Measurements from ENCODE around the gene INTS3.

INTS3 gene

GRCh38 chr1:153795330-153795837 is 67.5 kb downstream of the INTS3 start:
- no peak for DNase-seq (ENCODE audit: low read depth in 3 of 3)

- DNase-seq (ENCODE audit: low read depth in 3 of 3), result no peak
These were observed 68.3 kb downstream of the INTS3 start for GRCh38 chr1:153795934-153796785.

GRCh38 chr1:153796786-153797659 is 69.2 kb downstream of the INTS3 start:
- peak; percentile 57 to 84 (median 79) for DNase-seq (ENCODE audit: low read depth in 3 of 3)

GRCh38 chr1:153798468-153798780 is 70.6 kb downstream of the INTS3 start:
- DNase-seq (ENCODE audit: low read depth in 3 of 3), result no peak

- DNase-seq (ENCODE audit: low read depth in 3 of 3), result no peak
These were observed 71.2 kb downstream of the INTS3 start for GRCh38 chr1:153799016-153799415.

- no peak for DNase-seq (ENCODE audit: low read depth in 3 of 3)
These were observed 72.0 kb downstream of the INTS3 start for GRCh38 chr1:153799566-153800465.

GRCh38 chr1:153800516-153800915 is 72.7 kb downstream of the INTS3 start:
- DNase-seq (ENCODE audit: low read depth in 3 of 3), result no peak

- DNase-seq (ENCODE audit: low read depth in 3 of 3), result no peak
These were observed 73.3 kb downstream of the INTS3 start for GRCh38 chr1:153801028-153801625.

- DNase-seq (ENCODE audit: low read depth in 3 of 3), result no peak
These were observed 74.2 kb downstream of the INTS3 start for GRCh38 chr1:153801786-153802697.

- DNase-seq (ENCODE audit: low read depth in 3 of 3), result no peak
These were observed 75.7 kb downstream of the INTS3 start for GRCh38 chr1:153803470-153804056.

- DNase-seq (ENCODE audit: low read depth in 3 of 3), result no peak
These were observed 76.3 kb downstream of the INTS3 start for GRCh38 chr1:153804112-153804511.

- DNase-seq (ENCODE audit: low read depth in 3 of 3), result peak; percentile 25 to 62 (median 54)
These were observed 77.3 kb downstream of the INTS3 start for GRCh38 chr1:153805042-153805745.

GRCh38 chr1:153805886-153806719 is 78.3 kb downstream of the INTS3 start:
- no peak for DNase-seq (ENCODE audit: low read depth in 3 of 3)

- no peak for DNase-seq (ENCODE audit: low read depth in 3 of 3)
These were observed 88.5 kb downstream of the INTS3 start for GRCh38 chr1:153816283-153816889.

- no peak for DNase-seq (ENCODE audit: low read depth in 3 of 3)
These were observed 91.0 kb downstream of the INTS3 start for GRCh38 chr1:153818876-153819275.
